ENCODE results near the gene TUFM. TPM values are rescaled to one million over a fixed set of nuclear protein-coding genes. Genes with fewer than 3 reads are reported as not detected.
A peak's percentile ranks its signal among the peaks of the same experiment; 100 is the strongest.
"Not testable (repeated sequence)": the region's sequence is repeated elsewhere in the genome, so short reads cannot be mapped to it uniquely, and the experiment has no call there.

The TUFM gene
- total RNA-seq = 100 to 1,000 TPM; 221 TPM

GRCh38 chr16:28846080-28846932 is at the start of gene TUFM:
TUFM (minus strand) TSS chr16:28846348; CDS start chr16:28846269, 79 bp downstream.
- peak; percentile 99 for DNase-seq
- intact Hi-C loops (cut with micrococcal nuclease) = loop anchor here (1.0 kb wide), 4 partner anchors 17 to 104 kb away; partner anchors contain the start of genes NFATC2IP and SH2B1
- ChIA-PET POLR2A (interaction anchor here (0.7 to 5.8 kb wide), 8 partner anchors 8 to 105 kb away, joined by 3 to 55 read pairs (median 4); partner anchors contain the start of genes ATXN2L, NFATC2IP, RABEP2 and SH2B1), CTCF (interaction anchor here (0.8 to 6.5 kb wide), 12 partner anchors 8 to 131 kb away, joined by 3 to 39 read pairs (median 4); partner anchors contain the start of genes ATXN2L and SH2B1)
- H3K27ac Mint-ChIP-seq = peak within 1 kb of the TSS; percentile 94
- no peaks in the 10 kb centered on the region for H3K9me3 Mint-ChIP-seq
- H3K36me3 Mint-ChIP-seq = peaks cover 38% of the 10 kb centered on the region
- no peaks in the 10 kb centered on the region for H3K27me3 Mint-ChIP-seq
- H3K4me3 Mint-ChIP-seq = peak within 1 kb of the TSS; percentile 89
- peaks cover 24% of the 10 kb centered on the region for H3K4me1 Mint-ChIP-seq (ENCODE audit: low read depth)

- intact Hi-C loops (cut with micrococcal nuclease) = no loop called here
- Mint-ChIP-seq H3K4me3 (no peak overlapping the region), H3K27ac (no peak overlapping the region), H3K27me3 (no peaks in the 10 kb centered on the region), H3K36me3 (no peaks in the 10 kb centered on the region), H3K9me3 (no peaks in the 10 kb centered on the region), H3K4me1 (ENCODE audit: low read depth) (no peaks in the 10 kb centered on the region)
- ChIA-PET POLR2A (no interaction called here), CTCF (interaction anchor here (0.6 kb wide), 1 partner anchor 9 kb away, joined by 3 read pairs; no protein-coding TSS in a partner anchor)
- DNase-seq = no peak
Measured at GRCh38 chr16:28895609-28896008, 49.5 kb upstream of the TUFM start.

GRCh38 chr16:28893291-28893690 is 47.1 kb upstream of the TUFM start:
- Mint-ChIP-seq H3K36me3 (no peaks in the 10 kb centered on the region), H3K27me3 (no peaks in the 10 kb centered on the region), H3K9me3 (no peaks in the 10 kb centered on the region), H3K4me1 (ENCODE audit: low read depth) (no peaks in the 10 kb centered on the region), H3K27ac (no peak overlapping the region), H3K4me3 (no peak overlapping the region)
- POLR2A ChIA-PET = no interaction called here
- CTCF ChIA-PET = interaction anchor here (0.6 to 1.8 kb wide), 2 partner anchors 52 to 75 kb away, joined by 3 to 7 read pairs; no protein-coding TSS in a partner anchor
- DNase-seq = no peak
- intact Hi-C loops (cut with micrococcal nuclease) = no loop called here

GRCh38 chr16:28891964-28892890 is 46.1 kb upstream of the TUFM start:
- no peaks in the 10 kb centered on the region for H3K9me3 Mint-ChIP-seq

GRCh38 chr16:28890355-28890754 is 44.2 kb upstream of the TUFM start:
- H3K36me3 Mint-ChIP-seq; H3K4me3 Mint-ChIP-seq; H3K27ac Mint-ChIP-seq; H3K4me1 Mint-ChIP-seq (ENCODE audit: low read depth); intact Hi-C loops (cut with micrococcal nuclease); DNase-seq; CTCF ChIA-PET; H3K27me3 Mint-ChIP-seq; H3K9me3 Mint-ChIP-seq: not testable (repeated sequence)
- POLR2A ChIA-PET = interaction anchor here (0.6 kb wide), 2 partner anchors 36 to 63 kb away, joined by 3 to 4 read pairs; no protein-coding TSS in a partner anchor

More at GRCh38 chr16:28891964-28892890, 46.1 kb upstream of the TUFM start:
- no peak overlapping the region for H3K27ac Mint-ChIP-seq
- no peaks in the 10 kb centered on the region for H3K27me3 Mint-ChIP-seq
- DNase-seq = no peak
- H3K4me3 Mint-ChIP-seq = no peak overlapping the region
- intact Hi-C loops (cut with micrococcal nuclease) = no loop called here
- CTCF ChIA-PET = interaction anchor here (1.8 kb wide), 1 partner anchor 53 kb away, joined by 7 read pairs; no protein-coding TSS in a partner anchor
- no peaks in the 10 kb centered on the region for H3K4me1 Mint-ChIP-seq (ENCODE audit: low read depth)
- POLR2A ChIA-PET = no interaction called here
- no peaks in the 10 kb centered on the region for H3K36me3 Mint-ChIP-seq

GRCh38 chr16:28886945-28887344 is 40.8 kb upstream of the TUFM start:
- Mint-ChIP-seq H3K9me3 (no peaks in the 10 kb centered on the region), H3K36me3 (no peaks in the 10 kb centered on the region)

GRCh38 chr16:28884045-28884444 is 37.9 kb upstream of the TUFM start:
- H3K4me1 Mint-ChIP-seq (ENCODE audit: low read depth) = peaks cover 13% of the 10 kb centered on the region
- no peak for DNase-seq
- peaks cover 7% of the 10 kb centered on the region for H3K27me3 Mint-ChIP-seq
- no peaks in the 10 kb centered on the region for H3K36me3 Mint-ChIP-seq
- no peak overlapping the region for H3K27ac Mint-ChIP-seq
- ChIA-PET CTCF (interaction anchor here (1.4 kb wide), 1 partner anchor 11 kb away, joined by 3 read pairs; no protein-coding TSS in a partner anchor), POLR2A (no interaction called here)
- H3K9me3 Mint-ChIP-seq = no peaks in the 10 kb centered on the region
- no peak overlapping the region for H3K4me3 Mint-ChIP-seq
- intact Hi-C loops (cut with micrococcal nuclease) = loop anchor here (5.0 kb wide), 1 partner anchor 43 kb away; the partner anchor contains the start of gene RABEP2

More at GRCh38 chr16:28886945-28887344, 40.8 kb upstream of the TUFM start:
- POLR2A ChIA-PET = interaction anchor here (1.0 kb wide), 1 partner anchor 27 kb away, joined by 3 read pairs; no protein-coding TSS in a partner anchor
- Mint-ChIP-seq H3K4me1 (ENCODE audit: low read depth) (no peaks in the 10 kb centered on the region), H3K4me3 (no peak overlapping the region), H3K27ac (no peak overlapping the region), H3K27me3 (no peaks in the 10 kb centered on the region)
- DNase-seq = no peak
- CTCF ChIA-PET = interaction anchor here (0.6 kb wide), 1 partner anchor 8 kb away, joined by 3 read pairs; no protein-coding TSS in a partner anchor
- intact Hi-C loops (cut with micrococcal nuclease) = no loop called here

- POLR2A ChIA-PET = no interaction called here
- no peaks in the 10 kb centered on the region for H3K9me3 Mint-ChIP-seq
- intact Hi-C loops (cut with micrococcal nuclease) = loop anchor here (5.0 kb wide), 1 partner anchor 44 kb away; the partner anchor contains the start of gene RABEP2
- H3K4me1 Mint-ChIP-seq (ENCODE audit: low read depth) = peaks cover 19% of the 10 kb centered on the region
- H3K27ac Mint-ChIP-seq = no peak overlapping the region
- H3K36me3 Mint-ChIP-seq = no peaks in the 10 kb centered on the region
- H3K4me3 Mint-ChIP-seq = no peak overlapping the region
- H3K27me3 Mint-ChIP-seq = peaks cover 7% of the 10 kb centered on the region
- CTCF ChIA-PET = interaction anchor here (1.4 kb wide), 1 partner anchor 10 kb away, joined by 3 read pairs; no protein-coding TSS in a partner anchor
- DNase-seq = no peak
Measured at GRCh38 chr16:28883221-28883996, 37.3 kb upstream of the TUFM start.

- intact Hi-C loops (cut with micrococcal nuclease) = loop anchor here (5.0 kb wide), 1 partner anchor 45 kb away; the partner anchor contains the start of gene RABEP2
- DNase-seq = no peak
- no peak overlapping the region for H3K27ac Mint-ChIP-seq
- no peaks in the 10 kb centered on the region for H3K9me3 Mint-ChIP-seq
- H3K4me3 Mint-ChIP-seq = no peak overlapping the region
- no peaks in the 10 kb centered on the region for H3K36me3 Mint-ChIP-seq
- peaks cover 7% of the 10 kb centered on the region for H3K27me3 Mint-ChIP-seq
- CTCF ChIA-PET = no interaction called here
- POLR2A ChIA-PET = no interaction called here
- H3K4me1 Mint-ChIP-seq (ENCODE audit: low read depth) = peaks cover 20% of the 10 kb centered on the region
Measured at GRCh38 chr16:28882551-28883160, 36.5 kb upstream of the TUFM start.

GRCh38 chr16:28881565-28881964 is 35.4 kb upstream of the TUFM start:
- H3K36me3 Mint-ChIP-seq, CTCF ChIA-PET: not testable (repeated sequence)
- intact Hi-C loops (cut with micrococcal nuclease) = loop anchor here (2.0 to 5.0 kb wide), 3 partner anchors 19 to 63 kb away; partner anchors contain the start of genes RABEP2 and SH2B1

More at GRCh38 chr16:28881565-28881964, 35.4 kb upstream of the TUFM start:
- POLR2A ChIA-PET, H3K27me3 Mint-ChIP-seq, H3K9me3 Mint-ChIP-seq, H3K27ac Mint-ChIP-seq, DNase-seq, H3K4me3 Mint-ChIP-seq: not testable (repeated sequence)
- H3K4me1 Mint-ChIP-seq (ENCODE audit: low read depth) = peaks cover 20% of the 10 kb centered on the region

All from activated CD4-positive, alpha-beta memory T cell treated with anti-CD3 and anti-CD28 coated beads for 36 hours (primary cell).